NCI-H146 (cell line): ENCODE measurements around the gene ABCF2.

Experiments used
- DNase-seq: peaks from one replicate; lab custom pipeline; 2025; lab: John Stamatoyannopoulos, UW

ABCF2 gene

DNA sequence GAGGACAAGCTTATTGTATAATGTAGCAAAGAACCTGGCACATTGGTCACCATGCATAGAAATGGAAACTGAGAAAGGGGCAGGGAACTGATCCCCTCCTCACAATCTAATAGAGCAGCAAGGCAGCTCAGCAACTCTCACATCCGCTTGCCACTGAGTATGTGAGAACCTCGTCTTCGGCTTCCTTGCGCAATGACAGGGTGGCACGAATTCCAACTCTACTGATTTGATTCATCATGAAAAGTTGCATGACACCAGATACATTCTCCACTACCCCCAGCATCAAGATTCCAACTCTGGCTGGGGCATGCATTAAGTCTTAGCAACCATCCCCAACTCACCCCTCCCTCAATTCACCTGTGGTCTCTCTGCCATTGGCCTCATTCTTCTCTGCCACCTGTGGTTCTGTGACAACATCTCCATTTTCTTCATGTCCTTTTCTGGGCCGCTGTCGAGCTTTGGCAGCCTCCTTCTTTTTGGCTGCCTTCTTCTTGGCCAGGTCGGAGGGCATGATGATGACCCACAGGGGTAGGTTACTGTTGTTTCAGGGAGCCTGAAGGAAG is 976 bp downstream of the ABCF2 start:
- DNase-seq, result no peak

DNA sequence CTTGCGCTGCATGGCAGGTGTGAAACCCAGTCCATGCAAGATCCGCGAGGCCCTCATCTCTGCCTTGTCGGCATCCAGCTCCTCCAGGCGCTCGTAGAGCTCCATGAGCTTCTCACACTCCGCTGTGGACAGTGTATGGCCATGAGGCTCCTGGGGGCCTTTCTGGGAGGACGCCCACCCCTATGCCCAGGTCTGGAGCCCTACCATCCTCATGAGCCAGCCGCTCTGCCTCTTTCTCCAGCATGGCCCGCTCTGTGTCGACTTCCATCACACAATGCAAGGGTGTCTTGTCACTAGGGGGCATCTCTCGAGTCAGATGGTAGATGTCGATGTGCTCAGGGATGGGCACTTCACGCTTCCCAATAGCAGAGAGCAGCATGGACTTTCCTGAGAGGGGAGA is 3.3 kb downstream of the ABCF2 start:
- no peak for DNase-seq

DNA sequence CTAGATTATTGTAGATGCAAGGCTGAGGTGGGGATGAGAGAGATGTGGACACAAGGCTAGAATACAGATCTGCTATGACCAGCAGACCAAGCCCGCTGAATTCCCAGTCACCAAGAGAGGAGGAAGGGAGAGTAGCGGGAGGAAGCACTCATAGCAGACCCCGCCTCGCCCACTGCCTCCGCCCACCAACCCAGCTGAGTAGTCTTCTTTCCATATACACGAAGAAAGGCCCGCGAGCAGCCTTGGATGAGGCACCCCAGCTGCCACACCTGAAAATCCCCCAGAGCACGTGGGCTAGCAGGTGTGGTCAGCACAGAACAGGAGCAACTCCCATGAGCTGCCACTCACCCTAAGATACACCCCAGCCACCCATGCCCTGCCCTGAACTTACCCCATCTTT is 8.8 kb downstream of the ABCF2 start:
- DNase-seq, result no peak

DNA sequence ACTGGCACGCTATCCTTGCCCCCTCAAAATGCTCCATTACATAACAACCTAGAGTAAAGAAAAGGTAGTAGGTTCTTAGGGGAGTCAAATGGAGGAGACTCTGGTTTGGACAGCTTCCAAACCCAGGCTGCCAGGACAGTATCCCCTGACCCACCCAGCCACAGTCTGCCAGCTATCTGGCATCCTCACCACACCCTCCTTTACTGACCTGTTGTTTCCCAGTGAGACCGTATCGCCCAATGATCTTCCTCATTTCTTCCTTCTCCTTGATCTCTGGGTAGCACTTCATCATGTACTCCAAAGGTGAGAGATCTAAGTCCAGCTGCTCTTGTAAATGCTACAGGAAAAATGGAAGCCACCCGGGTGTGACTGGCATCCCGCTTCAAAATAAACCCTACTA is 11.6 kb downstream of the ABCF2 start:
- no peak for DNase-seq

DNA sequence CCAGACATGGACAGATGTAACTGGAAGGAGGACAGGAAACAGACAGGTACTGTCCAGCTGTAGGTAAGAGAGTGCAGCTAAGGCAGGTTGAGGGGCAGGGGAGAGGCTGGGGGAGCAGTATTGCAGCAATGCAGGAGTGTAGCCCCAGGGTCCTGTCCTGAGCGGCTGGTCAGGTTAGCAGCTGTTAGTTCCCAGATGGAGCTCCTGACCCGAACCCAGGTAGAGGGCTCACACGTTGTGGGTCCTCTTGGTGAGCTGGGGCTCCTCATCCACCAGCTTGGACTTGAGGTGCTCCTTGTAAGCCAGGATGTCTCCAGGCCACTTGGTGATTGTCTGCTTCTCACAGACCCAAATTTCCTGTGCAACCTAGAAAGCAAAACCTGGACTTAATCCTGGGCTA is 13.2 kb downstream of the ABCF2 start:
- no peak for DNase-seq

DNA sequence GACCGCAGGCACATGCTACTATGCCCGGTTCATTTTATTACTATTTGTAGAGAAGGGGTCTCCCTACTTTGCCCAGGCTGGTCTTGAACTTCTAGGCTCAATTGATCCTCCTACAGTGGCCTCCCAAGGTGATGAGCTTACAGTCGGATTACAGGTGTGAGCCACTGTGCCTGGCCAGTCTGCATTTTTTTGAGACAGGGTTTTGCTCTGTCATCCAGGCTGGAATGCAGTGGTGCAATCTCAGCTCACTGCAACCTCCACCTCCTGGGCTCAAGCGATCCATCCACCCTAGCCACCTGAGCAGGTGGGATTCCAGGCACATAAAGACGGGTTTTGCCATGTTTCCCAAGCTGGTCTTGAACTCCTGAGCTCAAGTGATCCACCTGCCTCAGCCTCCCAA is 14.4 kb downstream of the ABCF2 start:
- no peak for DNase-seq

DNA sequence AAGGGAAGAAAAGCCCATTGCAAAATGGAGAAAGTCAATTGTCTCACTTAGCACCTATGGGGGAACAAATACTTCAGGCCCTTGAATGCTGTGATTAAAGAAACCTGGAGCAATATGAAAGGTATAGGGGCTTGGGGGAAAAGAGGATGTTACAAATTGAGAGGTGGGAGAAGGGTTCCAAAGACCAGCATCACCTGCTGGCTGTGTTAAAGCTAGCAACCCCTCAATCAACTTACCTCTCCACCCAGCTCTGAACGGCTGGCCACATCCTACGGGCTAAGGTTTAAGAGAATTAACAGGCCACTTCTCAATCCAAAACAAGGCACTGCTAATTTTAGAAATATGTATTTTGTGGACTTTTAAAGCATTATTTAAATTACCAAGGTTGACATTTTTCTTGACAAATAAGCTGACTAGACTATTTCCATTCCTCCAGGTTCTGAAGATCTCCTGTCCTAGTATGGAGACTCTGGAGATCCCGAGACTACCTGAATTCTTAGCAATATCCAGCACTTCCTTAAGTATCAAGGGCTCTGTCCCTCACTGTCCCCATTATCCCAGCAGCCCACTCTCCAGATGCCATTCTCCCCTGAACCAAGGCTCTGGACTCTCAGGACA is 15.7 kb downstream of the ABCF2 start:
- no peak for DNase-seq

DNA sequence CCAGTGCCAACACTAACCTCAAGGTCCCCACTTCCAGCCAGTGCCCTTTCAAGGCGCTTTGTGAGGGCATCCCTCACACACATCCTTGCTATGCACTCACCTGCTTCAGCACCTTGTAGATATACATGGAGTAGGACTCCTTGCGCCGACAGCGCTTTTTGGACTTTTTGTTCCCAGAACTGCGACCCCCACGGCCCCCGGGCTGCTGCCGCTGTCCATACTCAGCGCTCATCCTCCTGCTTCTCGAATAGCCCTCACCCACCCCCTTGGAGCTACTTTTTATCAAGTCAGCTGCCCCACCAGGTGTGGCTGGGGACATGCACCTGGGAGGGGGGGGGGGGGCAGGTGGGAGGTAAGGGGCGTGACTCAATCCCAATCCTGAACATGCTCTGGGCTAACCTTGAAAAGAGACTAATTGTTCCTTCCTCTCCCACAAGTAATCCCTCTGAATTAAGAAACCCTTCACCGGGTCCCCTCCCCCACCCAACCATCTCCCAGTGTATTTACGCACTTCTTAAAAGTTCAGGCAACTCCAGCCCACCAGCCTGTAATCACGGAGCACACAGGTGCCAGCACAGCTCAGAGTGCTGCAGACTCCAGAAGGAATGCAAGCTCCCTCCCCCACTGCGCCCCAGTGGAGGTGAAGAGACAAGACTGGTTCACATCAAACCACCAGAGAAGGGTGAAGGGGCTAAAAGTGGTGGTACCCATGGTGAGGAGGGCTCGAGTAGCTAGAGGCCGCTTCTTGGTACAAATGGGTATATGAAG is 16.7 kb downstream of the ABCF2 start, which contains the start of gene H2BK1:
H2BK1 (minus strand) TSS at position 402 of the 768 bp plus-strand sequence; CDS start at position 232, 170 bp downstream.
- DNase-seq, result no peak

DNA sequence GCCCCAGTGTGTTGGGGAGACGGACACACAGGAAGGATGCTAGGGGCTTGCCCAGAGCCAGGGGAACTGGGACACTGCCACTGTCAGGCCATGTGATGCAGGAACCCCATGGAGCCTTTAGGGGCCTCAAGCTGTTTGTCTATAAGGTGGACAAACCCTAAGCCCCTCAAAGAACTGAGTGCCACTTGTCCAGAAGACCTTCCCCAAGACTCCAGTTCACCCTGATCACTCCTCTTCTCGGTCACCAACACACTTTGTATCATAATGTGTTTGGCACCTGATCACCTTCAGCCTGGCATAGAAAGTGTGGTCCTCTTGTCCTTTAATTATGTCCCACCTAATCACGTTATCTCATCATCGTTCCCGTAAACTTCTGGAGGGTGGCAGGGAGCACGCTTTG is 17.4 kb downstream of the ABCF2 start:
- DNase-seq, result no peak

DNA sequence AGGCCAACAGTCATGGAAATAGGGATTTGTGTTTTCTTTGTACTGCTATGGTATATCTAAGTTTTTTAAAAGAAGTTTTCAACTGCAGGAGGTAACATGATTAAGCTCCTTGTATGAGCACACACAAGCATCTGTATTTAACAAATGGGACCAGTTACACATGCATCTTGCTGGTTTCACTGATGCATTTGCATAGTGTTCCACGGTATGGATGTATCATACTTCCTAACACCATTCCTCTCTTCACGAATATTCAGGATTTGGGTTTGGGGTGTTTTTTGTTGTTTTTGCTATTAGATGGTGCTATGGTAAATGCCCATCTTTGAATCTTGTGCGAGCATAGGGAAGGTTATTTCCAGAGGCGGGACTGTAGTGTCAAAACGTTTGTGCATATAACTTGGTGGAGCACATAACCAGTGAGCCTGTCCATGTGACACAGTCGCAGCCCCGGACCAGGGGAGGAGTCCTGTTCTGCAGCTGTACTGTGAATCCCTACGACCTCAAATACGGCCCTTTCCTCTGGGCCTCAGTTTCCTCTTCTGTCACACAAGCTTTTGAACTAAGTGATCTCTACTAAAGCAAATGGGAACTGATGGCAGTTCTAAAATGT is 18.6 kb downstream of the ABCF2 start:
- DNase-seq, result no peak

DNA sequence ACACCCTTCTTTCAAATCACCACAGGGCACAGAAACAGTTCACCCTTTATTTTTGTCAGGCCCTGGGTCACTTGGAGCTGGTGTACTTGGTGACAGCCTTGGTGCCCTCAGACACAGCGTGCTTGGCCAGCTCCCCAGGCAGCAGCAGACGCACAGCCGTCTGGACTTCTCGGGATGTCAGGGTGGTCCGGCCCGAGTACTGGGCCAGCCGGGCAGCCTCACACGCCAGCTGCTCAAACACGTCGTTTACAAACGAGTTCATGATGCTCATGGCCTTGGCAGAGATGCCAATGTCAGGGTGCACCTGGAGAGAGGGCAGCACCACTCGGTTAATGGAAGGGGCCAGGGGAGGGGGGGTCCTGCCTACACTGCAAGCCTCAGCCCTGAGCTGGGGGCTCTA is 19.2 kb downstream of the ABCF2 start:
- no peak for DNase-seq

DNA sequence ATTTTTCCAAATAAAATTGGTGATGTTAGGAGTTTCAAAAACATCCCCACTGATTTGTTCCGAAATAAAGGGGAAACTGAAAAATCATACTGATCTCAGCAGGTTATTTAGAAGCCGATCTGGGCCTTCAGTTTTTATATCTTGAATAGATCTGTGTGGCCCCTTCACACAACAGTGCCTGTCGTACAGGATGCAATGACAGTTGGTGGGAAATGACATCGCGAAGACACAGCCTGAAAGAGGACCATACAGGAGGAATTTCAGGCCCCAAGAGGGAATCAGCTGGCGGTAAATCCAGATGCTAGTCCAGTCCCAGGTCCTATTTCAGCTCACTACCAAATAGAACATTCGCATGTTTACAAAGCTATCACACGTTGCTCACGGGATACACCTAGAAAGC is 19.7 kb downstream of the ABCF2 start:
- no peak for DNase-seq

DNA sequence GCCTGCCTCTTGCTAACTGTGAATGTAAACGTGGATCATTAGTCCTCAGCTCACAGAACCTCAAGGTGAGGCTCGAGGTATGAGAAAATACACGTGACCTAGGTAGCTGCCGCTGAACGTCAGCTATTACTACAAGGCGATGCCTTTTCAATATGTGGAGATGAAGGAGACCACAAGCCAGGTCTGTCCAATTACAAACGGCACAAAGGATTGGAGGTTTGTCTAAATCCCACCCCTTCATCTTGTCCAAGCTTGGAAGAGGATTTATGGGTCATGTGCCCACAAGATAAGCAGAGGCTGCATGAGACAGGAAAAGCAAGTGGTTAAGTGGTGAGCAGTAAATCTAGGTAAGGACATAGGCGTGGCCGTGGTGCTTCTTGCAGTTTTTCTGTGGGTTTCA is 20.1 kb downstream of the ABCF2 start:
- DNase-seq, result no peak

DNA sequence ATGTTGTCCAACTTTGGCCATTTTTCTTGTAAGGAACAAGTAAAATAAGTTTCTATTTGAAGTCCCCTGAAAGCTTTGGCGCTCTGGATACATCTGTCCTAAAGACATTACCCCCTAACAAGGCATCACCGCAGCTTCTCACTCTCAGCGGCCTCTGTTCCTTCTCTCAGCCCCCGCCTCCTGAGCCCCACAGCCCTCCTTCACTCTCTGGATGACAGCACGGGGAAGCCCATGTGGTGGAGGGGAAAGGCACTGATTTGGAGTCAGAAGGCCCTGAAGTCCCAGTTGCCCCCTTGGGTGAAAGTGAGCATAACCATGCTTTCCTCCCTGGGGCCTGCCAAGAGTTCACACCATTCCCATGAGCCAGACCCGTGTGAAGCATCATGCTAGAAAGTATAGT is 21.3 kb downstream of the ABCF2 start:
- DNase-seq, result no peak

DNA sequence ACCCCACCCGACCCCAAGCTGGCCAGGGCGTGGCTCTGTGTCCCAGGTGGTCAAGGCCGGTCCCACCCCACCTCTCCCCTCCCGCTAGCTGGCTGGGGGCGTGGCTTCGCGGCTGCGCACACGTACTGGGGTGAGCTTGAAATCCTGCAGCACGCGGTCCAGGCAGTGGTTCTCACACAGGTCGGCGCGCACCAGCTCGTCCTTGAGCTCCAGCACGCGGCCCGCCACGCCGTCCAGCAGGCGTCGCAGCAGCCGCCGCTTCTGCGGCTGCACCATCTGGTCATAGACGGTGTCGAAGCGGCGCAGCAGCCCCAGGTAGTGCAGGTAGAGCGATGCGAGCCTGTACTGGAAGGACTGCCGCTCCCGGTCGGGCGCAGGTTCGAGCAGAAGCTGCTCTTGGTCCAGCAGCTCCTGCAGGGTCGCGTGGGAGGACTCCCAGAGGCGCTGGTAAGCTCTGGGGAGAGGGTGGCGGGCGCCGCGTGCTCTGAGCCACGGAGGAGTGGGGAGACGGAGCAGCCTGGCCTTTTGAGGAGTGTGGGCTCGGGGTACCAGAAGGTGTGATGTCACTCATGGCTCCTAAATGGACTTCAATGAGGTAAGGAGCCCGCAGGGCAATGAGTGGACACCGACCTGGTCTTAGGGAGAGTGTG is 22.5 kb downstream of the ABCF2 start:
- DNase-seq, result peak; percentile 28

DNA sequence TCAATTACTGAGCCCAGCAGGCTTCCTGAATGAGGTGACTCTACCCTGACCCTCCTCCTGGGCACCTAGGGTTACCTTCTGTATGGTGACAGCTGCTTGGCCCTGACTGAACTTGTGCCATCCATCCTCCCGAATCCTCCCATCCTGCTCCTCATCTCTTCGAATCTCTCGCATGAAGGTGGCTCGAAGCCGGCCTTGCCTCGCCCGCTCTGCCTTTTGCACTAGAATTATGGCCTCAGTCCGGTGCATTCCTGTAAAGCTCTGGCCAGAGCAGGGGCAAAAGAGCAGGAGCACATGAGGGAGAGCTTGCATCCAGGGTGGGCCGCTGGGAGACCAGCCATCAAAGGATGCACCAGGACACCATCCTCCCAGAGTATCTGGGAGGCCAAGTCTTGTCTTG is 24.2 kb downstream of the ABCF2 start:
- no peak for DNase-seq

DNA sequence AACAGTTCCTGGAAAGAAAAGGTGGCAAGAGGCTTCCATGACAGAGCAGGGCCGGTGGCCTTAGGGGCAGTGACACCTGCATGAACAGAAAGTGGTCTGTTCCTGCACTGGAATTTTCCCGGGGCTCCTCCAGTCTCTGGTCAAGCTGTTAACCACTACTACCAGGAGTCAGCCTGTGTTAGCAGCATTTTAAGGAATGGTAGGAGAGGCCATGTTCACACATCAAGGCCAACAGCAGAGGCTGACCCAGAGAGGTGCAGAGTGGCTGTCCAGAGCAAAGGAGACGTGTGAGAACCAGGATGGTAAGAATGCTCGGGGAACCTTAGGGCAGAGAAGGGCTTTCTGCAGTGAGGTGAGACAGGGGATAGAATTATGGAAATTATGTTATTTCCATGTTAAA is 25.3 kb downstream of the ABCF2 start:
- no peak for DNase-seq

DNA sequence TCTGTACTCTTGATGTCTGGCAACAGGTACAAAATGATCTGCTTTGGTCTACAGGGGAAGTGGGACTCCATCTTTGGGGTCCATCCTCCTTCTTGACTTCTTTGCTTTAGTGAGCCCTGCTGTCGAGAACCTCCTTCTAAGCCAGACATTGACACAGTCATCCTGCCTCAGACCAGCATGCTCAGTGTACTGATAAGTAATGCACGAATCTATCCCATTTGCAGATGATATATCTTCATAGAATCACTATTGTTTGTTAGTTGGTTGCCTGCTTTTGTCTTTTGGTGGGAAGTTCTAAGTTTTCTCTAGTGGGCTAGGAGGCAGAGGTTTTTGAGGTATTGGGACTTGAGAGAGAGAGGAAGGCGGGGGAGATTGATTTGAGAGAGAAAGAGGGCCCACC is 25.7 kb downstream of the ABCF2 start:
- DNase-seq, result no peak

DNA sequence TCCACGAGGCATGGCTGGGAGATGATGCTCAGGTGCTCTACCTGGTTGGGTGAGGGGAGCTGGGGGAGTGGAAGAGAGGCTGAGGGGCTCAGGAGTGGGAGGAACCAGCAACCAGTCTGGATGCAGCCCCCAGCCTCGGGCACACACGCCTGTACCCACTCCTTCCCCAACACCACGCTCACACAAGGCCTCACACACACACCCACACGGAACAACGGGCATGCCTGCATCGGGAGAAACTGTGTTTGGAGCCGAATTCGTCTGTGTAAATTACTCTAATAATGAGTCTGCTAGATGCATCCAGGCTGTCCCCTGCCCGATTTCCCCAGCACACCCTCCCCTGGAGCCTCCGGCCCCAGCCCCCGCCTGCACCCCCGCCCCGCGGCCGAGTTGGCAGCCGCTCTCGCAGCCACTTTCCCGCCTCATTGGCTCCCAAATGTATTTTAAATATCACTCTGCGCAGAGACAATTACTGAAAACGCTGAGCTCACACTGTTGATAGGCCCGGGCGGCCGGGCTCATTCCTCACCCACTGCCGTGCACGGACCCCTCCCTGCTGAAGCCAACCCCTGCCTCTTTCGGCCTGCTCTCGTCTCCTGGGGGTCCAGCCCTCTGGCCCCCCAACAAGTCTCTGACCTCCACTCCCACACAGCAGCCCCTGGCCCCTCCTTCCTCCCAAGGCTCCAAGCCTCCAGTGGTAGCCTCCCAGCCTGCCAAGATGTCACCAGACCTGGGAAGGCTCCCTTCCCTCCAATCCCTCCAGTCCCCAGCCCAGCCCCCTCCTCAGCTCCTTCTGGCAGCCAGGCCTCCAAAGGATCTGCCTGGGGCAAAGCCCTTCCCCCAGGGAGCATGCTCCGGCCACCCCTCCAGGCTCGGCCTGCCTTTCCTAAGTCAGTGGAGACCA is 27.8 kb downstream of the ABCF2 start:
- peak; percentile 25 for DNase-seq

DNA sequence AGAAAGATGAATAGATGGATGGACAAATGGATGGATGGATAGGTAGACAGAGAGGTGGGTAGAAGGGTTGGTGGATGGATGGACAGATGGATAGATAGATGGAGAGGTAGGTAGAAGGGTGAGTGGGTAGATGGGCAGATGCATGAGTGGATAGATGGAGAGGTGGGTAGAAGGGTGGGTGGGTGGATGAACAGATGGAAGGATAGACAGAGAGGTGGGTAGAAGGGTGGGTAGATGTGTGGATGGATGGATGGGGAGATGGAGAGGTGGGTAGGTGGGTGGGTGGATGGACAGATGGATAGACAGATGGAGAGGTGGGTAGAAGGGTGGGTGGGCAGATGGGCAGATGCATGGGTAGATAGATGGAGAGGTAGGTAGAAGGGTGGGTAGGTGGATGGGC is 29.1 kb downstream of the ABCF2 start:
- no peak for DNase-seq

DNA sequence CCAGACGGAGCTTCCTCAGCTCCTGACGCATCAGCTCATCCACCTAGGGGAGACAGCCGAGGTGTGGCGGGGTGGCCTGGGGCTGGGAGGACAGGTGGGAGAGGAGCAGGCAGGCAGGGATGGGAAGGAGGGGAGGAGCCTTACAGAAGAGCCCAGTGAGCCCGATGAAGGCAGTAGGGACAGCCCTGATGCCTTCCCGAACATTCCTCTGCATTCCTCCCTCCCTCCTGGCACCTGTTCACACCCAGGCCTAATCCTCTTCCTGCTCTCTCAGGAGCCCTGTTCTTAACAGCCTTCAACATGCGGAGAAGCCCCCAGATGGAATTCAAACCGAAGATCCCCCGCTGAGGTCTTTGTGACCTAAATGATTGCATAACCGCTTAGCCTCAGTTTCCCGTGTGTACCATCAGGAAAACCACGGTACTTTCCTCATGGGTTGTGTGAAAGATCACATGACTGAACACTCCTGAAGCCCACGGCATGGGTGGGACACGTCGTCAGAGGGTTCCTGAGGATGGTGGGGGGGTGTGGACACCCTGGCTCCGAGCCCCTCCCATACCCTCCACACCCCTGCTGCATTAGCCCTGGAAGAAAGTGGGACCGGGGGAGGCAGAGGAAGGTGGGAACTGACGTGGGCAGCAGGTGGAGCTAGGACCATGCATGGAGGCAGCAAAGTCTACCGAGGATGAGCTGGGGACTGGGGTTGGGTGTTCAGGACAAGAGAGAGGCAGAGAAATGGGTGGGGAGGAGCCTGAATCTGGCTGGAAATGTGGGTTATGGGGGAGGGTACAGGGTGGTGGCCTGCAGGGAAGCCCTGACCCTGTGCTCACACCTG is 31.2 kb downstream of the ABCF2 start:
- DNase-seq, result no peak
